NCI-H1417 (cell line): ENCODE results near the gene ANKRD42.
A peak's percentile ranks its signal among the peaks of the same experiment; 100 is the strongest.
"Not testable (repeated sequence)": the region's sequence is repeated elsewhere in the genome, so short reads cannot be mapped to it uniquely, and the experiment has no call there.

Source experiments
- DNase-seq, 3 experiments: peaks; one replicate each; lab custom pipeline; 2025; lab: John Stamatoyannopoulos, UW

The ANKRD42 gene

DNA sequence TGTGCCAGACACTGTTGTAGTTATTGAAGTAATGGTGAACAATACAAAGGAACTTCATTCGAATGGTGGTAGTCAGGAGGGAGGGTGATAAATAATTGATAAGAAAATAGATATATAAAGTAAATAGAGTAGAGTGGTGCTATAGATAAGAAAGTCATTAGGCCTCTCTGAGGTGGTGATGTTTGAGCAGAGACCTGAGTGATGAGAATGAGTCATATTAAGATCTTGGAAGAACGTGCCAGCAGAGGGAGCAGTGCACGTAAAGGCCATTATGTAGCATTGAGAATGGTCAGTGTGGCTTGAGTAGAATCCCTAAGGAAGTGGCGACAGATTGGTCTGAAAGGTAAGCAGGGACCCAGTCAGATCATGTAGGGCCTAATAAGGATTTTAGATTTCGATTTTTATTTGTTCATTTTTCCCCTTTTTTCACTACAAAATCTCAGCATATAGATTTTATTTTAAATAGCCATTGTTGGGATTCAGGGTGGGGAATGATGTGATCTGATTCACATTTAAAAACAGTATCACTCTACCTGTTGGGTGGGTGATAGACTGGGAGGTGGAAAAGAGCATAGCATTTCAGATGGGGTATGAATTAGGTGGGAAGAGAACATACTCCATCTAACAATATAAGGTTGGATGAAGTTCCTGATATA is 47.9 kb downstream of the ANKRD42 start:
- DNase-seq, result peak; percentile 38 to 82 (median 51)

DNA sequence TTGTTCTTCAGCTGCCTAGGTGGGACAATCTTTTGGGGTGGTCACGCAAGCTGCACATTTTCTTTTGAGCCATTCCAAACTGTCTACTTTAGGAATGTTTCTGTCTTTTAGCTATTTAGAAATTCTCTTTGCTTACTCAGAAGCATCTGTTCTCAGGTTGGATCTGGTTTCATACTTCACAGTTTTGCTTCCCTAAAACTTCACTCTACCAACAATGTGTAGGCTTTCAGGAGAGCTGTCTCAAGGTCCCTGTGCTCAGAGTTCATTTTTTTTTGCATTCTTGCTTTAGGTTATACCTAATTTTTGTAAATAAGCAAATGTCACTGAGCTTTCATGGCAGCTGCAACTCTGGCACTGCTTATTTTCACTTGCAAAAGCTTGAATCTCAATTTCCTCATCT is 55.9 kb downstream of the ANKRD42 start:
- DNase-seq, result no peak

DNA sequence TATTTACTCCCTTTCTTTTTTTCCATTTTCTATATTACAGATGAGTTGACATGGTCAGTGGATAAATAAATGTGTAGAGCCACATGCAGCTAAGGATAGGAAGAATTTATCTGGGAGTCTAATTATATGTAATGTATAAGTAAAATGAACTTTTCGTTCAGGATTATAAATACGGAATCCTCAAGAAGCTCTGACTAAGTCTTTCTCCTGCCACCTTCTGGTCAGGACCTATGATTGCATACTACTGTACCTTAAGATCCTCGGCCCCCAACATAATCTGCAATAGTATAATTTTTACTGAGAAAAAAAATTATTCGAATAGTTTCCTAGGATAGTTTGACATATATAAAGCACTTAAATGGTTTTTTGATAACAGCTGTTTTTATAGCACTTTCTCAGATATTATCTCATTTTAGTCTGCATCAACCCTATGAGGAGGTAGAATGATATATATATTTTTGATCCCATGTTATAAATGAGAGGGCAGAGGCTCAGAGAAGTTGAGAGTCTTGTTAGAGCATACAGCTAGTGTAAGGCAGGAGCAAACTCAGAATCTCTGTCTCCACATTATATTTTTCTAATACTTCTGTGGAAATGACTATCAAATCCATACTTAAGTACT is 56.6 kb downstream of the ANKRD42 start:
- peak in 2 of 3 experiments; percentile 22 to 55 for DNase-seq

DNA sequence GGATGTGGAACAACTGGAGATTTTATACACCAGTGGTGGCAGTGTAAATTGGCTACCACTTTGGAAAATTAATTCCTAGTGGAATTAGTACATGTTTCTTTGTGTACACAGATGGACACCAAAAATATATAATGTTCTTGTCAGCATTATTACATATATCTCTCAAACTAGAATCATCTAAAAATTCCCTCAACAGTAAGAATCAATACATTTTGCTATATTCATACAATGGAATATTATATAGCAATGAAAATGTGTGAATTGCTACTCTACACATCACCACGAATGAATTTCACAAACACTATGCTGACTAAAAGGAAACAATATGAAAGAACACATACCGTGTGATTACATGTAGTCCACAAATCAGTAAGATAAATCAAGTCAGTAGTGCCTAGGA is 58.8 kb downstream of the ANKRD42 start:
- no peak for DNase-seq

DNA sequence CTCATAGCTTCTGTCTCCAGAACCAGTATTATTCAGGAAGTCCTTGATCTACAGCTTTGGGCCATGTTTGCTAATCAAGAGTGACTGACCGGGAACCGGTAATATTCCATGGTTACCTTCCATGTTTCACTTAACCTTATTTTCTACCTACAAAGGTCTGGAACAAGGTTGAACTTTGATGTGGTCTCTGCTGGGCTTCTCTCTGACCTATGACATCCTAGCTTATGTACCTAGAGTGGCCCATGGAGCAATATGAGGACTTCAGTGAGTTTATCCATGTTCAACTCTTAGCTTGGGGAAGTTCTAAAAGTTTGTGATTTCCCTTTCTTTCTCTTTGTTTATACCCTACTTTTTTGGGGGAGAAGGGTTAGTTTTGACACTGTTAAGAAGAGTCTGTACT is 59.4 kb downstream of the ANKRD42 start:
- DNase-seq, result no peak

DNA sequence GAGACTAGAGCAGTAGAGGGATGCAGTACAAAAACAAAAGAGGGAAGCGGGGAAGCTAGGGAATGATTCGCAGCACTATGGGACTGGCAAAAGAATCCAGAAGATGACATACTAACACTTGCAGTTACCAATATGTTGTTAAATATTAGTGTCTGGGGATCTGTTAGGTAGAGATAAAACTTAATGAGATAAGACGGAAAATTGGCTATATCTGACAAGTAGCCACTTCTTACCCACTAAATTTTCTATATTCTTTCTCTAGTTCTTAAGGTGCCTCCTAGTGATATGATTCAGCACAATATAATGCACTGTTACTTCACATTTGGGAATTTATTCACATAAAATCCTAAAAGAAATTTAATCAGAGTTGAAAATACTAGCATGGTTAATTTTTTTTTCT is 61.9 kb downstream of the ANKRD42 start:
- DNase-seq, result no peak

DNA sequence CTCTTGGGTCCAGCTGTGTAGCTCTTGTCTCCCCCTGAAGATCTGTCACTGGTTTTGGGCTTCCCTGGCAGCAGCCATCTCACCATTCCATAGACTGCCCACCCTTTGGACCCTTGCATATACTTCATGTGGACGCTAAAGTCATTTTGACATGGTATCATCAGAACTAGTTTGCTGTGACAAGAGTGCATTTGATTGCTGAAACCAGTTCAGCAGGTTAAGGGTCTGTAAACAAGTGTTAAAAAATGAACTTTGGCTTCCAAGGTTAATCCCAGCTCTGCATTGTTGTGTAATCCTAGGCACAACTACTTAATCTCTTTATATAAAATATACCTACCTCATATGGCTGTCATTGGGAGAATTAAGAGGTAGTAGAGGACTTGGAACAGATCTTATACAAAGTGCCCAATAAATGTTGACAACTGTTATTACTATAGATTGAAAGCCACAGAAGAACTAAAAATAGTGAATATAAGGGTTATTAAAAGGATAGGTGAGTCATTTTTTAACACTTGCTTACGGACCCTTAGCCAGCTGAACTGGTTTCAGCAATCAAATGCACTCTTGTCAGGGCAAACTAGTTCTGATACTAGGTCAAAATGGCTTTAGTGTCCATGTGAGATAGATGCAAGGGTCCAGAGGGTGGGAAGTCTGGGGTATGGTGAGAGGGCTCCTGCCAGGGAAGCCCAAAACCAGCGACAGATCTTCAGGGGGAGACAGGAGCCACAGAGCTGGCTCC is 63.3 kb downstream of the ANKRD42 start:
- no peak for DNase-seq

DNA sequence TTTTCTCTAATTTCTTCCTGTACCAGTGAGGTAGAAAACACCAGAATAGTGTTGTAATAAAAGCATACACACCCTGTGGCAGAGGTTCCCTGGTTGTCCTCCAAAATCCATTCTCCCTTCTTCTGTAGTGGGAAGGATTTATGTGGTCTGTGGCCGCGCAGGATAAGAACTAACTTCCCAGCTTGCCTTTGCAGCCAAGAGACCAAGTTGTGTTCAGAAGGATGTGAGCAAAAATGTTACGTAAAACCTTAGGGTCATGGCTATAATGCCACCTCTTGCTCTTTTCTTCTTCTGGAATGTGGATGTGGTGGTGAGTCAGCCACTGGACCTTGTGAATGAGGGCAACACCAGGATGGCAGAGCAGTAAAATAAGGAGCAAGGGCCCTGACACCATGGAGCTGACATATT is 64.3 kb downstream of the ANKRD42 start:
- DNase-seq, result no peak

DNA sequence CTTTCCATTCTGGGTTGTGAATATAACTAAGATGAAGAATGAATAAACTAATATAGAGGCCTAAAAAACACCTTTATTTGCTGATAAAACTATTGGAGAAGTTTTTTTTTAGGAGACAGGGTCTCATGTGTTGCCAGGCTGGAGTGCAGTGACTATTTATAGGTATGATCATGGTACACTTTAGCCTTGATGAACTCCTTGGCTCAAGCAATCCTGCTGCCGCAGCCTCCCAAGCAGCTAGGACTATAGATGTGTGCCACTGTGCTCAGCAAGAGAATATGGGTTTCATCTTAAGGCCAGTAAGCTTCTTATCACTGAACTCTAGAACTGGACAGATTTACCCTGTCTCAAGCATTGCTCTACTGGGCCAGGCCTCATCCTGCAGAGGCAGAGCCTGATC is 66.0 kb downstream of the ANKRD42 start:
- no peak for DNase-seq

DNA sequence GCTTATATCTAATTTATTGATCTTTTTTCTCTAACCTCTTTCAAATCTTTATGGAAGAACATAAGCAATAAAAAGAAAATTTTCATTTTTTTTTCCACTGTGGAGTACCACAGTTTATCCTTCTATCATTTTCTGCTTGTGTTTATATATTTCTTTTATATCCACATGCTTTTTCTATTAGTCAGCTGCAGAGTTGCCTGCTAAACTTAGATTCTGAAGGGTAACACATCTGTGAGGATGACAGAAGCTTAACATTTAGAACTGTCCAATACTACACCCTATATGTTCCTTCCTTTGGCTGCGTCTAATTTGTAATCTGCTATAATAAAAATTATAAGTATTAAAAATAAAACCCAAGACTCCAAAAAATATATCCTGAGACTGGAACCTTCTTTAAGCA is 71.8 kb downstream of the ANKRD42 start:
- DNase-seq, result no peak

DNA sequence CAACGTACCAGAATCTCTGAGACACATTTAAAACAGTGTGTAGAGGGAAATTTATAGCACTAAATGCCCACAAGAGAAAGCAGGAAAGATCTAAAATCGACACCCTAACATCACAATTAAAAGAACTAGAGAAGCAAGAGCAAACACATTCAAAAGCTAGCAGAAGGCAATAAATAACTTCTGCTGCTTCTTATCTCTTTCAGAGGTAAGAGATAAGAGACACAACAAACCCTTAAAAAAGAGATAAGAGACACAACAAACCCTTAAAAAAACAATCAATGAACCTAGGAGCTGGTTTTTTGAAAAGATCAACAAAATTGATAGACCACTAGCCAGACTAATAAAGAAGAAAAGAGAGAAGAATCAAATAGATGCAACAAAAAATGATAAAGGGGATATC is 75.6 kb downstream of the ANKRD42 start:
- not testable (repeated sequence) for DNase-seq

DNA sequence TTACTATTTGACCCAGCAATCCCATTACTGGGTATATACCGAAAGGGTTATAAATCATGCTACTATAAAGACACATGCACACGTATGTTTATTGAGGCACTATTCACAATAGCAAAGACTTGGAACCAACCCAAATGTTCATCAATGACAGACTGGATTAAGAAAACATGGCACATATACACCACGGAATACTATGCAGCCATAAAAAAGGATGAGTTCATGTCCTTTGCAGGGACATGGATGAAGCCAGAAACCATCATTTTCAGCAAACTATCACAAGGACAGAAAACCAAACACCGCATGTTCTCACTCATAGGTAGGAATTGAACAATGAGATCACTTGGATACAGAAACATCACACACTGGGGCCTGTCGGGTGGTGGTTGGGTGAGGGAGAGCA is 78.2 kb downstream of the ANKRD42 start:
- not testable (repeated sequence) for DNase-seq

DNA sequence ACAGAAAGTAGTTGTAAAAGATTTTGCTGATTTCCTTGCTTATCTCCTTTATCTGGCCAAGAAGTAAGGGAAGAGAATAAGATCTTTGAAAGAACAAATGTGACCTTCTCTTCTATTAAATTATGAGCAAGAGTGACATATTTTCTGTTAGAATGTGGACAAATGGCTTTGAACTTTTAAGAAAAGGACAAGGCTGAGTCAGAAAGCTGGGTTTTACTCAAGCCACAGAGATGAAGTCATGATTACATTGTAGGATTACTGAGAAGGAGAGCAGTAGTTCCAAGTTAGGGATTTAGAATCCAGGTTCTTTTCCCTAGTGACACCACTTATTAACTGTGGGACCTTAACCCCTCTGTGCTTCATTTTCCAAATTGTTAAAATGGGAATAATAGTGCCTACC is 79.1 kb downstream of the ANKRD42 start:
- no peak for DNase-seq

DNA sequence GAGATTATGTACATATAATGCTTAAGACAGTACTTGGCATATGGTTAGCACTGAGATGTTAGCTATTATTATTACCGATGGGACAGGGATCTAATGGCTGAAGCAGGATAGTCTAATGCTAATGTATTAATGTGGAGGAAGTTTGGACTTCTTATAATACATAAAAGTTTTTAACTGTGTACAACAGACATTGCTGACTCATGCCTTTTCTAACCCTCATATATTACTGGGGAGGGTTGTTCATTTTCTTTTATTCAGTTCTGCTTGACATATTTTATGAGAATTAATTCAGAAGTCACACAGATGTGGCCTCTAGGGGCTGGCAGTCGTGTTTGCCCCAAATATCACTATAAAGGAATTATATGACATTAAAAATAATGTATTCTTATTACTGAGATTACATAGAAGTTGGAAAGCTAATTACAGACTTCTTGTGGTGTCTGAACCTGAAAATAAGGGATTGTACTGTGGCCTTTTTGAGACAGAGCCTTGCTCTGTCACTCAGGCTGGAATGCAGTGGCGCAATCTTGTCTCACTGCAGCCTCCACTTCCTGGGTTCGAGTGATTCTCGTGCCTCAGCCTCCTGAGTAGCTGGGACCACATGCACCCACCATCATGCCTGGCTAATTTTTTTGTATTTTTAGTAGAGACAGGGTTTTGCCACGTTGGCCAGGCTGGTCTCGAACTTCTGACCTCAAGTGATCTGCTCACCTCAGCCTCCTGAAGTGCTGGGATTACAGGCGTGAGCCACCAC is 82.6 kb downstream of the ANKRD42 start:
- no peak for DNase-seq

DNA sequence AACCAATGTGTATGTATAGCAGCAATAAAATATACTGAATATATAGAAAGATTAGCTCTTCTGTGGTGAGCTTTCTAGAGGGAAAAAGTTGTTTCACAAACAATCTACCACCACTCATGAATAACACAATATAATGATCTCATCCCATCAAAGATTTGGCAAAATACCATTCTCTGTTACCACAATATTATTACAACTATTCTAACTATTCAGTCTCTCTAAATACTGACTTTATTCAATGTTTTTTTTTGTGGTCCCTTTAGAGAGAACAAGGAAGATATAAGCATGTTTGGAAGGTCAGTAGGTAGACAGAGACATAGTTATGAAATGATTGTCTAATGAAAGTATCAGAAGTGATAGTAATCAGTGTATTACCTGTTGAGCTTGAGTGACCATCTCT is 84.8 kb downstream of the ANKRD42 start:
- DNase-seq, result no peak

DNA sequence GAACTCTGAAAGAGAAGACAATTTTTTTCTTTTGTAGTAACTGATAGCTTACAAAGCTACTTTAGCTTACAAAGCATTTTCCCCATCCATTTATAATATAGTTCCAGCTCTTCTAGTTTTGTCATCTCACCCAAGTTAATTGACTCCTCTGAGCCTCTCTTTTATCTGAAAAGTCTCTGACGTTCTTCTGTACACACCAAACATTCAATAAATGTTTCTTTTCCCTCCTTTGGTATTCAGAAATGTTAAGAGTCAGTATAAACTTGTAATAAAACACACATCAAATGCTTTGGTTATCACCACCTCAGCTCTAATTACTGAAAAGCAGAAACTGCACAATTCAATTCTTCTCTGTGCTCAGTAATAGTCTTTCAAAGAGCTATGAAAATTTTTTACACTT is 86.7 kb downstream of the ANKRD42 start:
- DNase-seq, result no peak

DNA sequence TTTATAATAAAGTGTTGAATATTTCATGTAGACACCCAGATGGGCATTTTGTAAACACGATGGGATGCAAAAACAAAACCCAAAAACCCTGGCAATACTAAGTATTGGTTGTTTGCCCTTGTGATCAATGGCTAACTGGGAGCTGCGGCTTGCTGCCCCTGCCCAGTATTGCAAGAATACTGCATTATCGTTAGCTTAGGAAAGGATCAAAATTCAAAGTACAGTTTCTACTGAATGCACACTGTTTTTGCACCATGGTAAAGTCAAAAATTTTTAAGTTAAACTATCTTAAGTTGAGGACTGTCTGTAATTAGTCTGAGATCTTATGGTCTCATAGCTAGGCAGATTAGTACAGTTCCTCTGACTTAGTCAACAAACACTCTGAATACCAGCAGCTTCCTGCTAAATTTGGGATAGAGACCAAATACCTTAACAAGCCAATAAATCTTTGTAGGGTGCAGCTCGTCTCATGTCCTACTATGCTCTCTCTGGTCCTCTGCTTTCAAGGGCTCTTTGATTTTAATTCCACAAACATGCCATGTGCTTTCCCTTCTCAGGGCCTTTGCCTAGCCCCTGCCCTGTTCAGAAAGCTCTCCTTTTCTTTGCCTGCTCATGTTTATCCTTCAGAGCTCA is 88.7 kb downstream of the ANKRD42 start:
- DNase-seq, result no peak

DNA sequence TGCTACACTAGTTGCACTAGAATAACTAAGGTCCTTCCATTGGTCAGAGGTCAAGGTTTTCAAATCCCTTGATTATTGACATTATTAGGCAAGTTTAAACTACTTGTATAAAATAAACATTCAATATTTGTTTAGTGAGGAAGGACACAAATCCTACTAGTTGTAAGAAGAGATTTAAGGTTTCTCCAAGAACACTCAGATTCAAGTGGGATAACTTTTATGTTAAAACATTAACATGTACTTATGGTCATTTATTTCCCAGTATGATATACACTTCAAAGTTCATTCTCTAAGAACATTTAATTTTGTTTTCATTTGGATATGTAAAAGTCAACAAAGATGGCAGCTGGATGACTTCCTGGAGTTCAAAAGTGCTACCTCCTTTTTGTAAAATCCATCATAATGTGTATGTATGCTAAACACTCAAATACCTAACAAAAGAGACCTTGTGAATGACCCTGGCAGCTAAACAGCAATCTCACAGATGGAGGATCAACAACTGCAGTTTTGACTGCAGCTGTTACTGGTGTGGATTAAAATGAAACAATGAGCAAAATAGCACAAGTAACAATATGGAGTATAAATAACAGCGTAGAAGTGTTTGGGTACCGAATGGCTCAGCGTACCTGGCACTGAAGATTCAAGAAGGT is 91.1 kb downstream of the ANKRD42 start:
- DNase-seq, result peak in 2 of 3 experiments; percentile 47 to 72

DNA sequence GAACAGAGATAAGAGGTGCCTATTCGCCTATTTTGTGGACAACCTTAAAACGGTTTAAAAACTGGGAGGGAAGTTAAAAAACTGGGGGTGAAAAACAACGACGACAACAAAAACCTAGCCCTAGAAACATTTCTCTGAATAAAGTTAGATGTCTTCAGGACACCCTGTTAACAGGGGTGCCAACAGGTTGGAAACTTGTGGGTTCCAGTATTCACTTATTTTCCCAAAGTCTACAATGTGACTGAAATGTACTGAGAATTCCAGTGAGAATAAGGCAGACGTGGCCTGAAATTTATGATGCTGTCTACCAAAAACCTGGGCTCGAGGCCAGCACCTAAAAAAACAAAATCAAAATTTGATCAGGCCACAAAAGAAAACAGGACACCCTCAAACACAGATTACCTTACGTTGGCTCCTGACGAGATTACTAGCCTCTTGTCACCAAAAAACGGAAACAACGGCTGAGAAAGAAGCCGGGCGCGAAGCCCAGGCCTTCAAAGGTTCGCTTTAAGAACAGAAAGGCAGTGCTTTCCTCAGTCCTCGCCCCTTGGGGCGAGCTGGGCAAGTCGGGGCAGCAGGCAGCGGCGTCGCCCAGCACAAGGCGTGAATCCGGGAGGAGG is 91.7 kb downstream of the ANKRD42 start:
- DNase-seq, result peak in 1 of 3 experiments; percentile 45

DNA sequence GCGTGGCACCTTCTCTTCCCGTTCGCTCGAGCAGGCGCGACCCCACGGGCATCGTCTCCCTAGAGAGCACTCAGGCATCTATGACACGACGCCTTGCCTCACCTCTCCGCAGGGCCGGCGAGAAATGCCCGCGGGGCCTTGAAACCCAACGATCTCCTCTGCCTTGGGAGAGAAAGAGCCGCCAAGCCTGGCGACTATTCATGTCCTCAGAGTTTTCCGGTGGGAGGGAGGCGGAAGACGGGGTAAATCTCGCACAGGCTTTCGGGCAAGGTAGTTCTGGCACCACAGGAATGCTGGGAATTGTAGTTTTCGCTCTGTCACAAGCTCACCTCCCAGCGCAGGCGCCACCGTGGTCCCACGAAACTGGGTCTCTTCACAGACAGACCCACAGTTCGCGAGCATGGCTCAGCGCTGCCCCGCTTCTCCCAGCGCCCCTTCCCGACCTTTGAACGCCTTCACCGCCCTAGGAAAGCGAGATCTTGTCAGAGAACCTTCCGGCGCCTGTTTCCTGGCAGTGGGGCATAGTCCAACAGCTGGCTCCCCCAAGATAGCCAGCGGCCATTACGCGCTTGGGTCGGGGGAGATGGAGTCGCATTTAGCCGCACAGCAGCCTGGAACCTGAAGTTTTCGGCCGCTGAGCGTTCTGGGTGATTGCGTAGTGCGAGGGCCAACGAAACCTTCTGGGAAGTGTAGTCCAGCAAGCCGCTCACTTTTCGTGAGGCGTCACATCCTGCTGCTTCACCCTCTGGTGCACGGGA is 92.4 kb downstream of the ANKRD42 start, which contains the start of gene CCDC90B:
CCDC90B (minus strand) TSS at position 597 of the 758 bp plus-strand sequence; CDS start at position 202, 395 bp downstream.
- peak; percentile 97 to 100 (median 100) for DNase-seq
